HAP-1 (cell line): Measurements from ENCODE around the gene CIB4.

Source experiments
- DNase-seq, 2 experiments: peaks; one replicate each; pipeline ENCODE4 v3.0.0-alpha.2; 2016 to 2020; ENCODE audit warnings: low spot score in 2 of 2
- H3K27me3 ChIP-seq: fragments of 250-450 bp; sonication (Bioruptor Pico); 2 replicates; pipeline ENCODE4 v1.5.1; 2020; ENCODE audit warnings: low read depth, mild to moderate bottlenecking, moderate library complexity
- H3K36me3 ChIP-seq: fragments of 250-450 bp; sonication (Bioruptor Pico); replicated peaks from 2 replicates; pipeline ENCODE4 v1.5.1; 2020; ENCODE audit warnings: mild to moderate bottlenecking
- H3K4me1 ChIP-seq: fragments of 250-450 bp; sonication (Bioruptor Pico); 2 replicates; pipeline ENCODE4 v1.5.1; 2020; ENCODE audit warnings: mild to moderate bottlenecking
- H3K4me3 ChIP-seq: fragments of 250-450 bp; sonication (Bioruptor Pico); 2 replicates; pipeline ENCODE4 v1.5.1; 2020; ENCODE audit warnings: mild to moderate bottlenecking, moderate library complexity
- H3K9me3 ChIP-seq: fragments of 250-450 bp; sonication (Bioruptor Pico); 2 replicates; pipeline ENCODE4 v1.5.1; 2020; ENCODE audit warnings: mild to moderate bottlenecking, moderate library complexity
- in situ Hi-C: fragments of 300-500 bp; cut with MboI; formaldehyde crosslinking; loops from 3 replicates; pipeline ENCODE4 v1.14.3; 2020; ENCODE audit warnings: low sequenced_read_pairs, inconsistent platforms, mixed read lengths

The CIB4 gene

DNA sequence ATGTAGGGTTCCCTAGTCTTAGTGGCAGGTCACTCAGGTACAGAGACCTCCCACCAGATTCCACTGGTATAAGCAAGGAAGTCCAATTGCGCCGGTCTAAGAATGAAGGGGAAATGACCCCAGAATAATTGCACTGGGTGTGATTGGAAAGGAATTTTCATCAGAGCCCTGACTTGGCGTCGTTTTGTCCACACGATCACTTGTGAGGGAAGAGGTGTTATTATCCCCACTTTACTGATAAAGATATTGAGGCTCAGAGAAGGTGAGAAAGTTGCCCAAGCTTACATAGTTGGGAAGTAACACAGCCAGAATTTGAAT, 61.5 kb downstream of the CIB4 start:
- H3K4me3 ChIP-seq = no peak overlapping the region
- H3K27me3 ChIP-seq = peaks cover 56% of the 10 kb centered on the region
- DNase-seq = no peak
- no peaks in the 10 kb centered on the region for H3K9me3 ChIP-seq
- in situ Hi-C loops = no loop called here
- H3K36me3 ChIP-seq = no peaks in the 10 kb centered on the region
- H3K4me1 ChIP-seq = no peaks in the 10 kb centered on the region

- DNase-seq = no peak
- in situ Hi-C loops = no loop called here
- H3K36me3 ChIP-seq = no peaks in the 10 kb centered on the region
- H3K4me3 ChIP-seq = no peak overlapping the region
- H3K27me3 ChIP-seq = peaks cover 55% of the 10 kb centered on the region
- no peaks in the 10 kb centered on the region for H3K4me1 ChIP-seq
- H3K9me3 ChIP-seq = no peaks in the 10 kb centered on the region
Observed at GRCh38 chr2:26579025-26579722, 62.0 kb downstream of the CIB4 start.

- H3K9me3 ChIP-seq = no peaks in the 10 kb centered on the region
- H3K4me3 ChIP-seq = no peak overlapping the region
- DNase-seq = no peak
- in situ Hi-C loops = no loop called here
- peaks cover 50% of the 10 kb centered on the region for H3K27me3 ChIP-seq
- H3K4me1 ChIP-seq = no peaks in the 10 kb centered on the region
- H3K36me3 ChIP-seq = no peaks in the 10 kb centered on the region
Observed at GRCh38 chr2:26578581-26578980, 62.6 kb downstream of the CIB4 start.

GRCh38 chr2:26578113-26578458, 63.1 kb downstream of the CIB4 start:
- no peak overlapping the region for H3K4me3 ChIP-seq
- H3K36me3 ChIP-seq = no peaks in the 10 kb centered on the region
- H3K27me3 ChIP-seq = peaks cover 49% of the 10 kb centered on the region
- in situ Hi-C loops = no loop called here
- no peak for DNase-seq
- no peaks in the 10 kb centered on the region for H3K9me3 ChIP-seq
- H3K4me1 ChIP-seq = no peaks in the 10 kb centered on the region

- DNase-seq = peak; percentile 58 to 81
- Histone ChIP-seq H3K4me3 (no peak overlapping the region), H3K4me1 (no peaks in the 10 kb centered on the region), H3K36me3 (no peaks in the 10 kb centered on the region), H3K27me3 (peaks cover 44% of the 10 kb centered on the region), H3K9me3 (no peaks in the 10 kb centered on the region)
- in situ Hi-C loops = no loop called here
Observed at GRCh38 chr2:26577442-26578112, 63.6 kb downstream of the CIB4 start.

- Histone ChIP-seq H3K27me3 (peaks cover 38% of the 10 kb centered on the region), H3K9me3 (no peaks in the 10 kb centered on the region), H3K36me3 (no peaks in the 10 kb centered on the region), H3K4me3 (no peak overlapping the region), H3K4me1 (no peaks in the 10 kb centered on the region)
- DNase-seq = no peak
- in situ Hi-C loops = no loop called here
Observed at GRCh38 chr2:26576565-26577441, 64.4 kb downstream of the CIB4 start.

DNA sequence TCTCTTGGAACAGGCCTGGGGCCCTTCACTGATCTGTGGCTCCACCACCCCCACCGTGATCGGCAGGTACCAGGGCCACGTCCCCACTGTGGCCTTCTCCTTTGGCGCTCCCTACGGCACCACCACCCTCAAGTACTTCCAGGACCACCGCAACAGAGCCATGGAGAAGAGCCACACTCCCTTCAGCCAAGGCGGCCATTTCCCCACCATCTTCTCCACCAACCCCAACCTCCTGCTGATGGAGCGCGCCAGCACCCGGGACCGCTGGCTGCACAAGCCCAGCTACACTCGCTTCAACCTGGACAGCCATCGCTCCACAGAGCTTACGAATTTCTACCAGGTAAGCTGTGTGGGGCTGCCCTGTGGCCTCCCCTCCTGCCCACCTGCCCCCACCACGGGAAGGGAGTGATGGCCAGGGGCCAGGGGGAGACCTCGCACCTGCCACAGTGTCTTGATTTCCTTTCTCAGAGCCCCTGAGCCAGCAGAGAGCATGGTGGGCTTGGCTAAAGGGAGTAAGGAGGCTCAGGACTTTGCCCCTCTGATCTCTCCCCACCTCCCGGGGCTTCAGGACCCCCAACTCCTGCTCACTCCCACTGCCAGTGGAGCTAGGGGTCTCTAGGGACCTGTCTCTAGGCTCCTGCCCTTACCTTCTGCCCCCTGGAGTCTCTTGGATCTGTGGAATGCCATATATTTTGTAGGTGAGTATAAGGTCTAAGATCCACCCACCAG, 65.2 kb downstream of the CIB4 start:
- Histone ChIP-seq H3K36me3 (no peaks in the 10 kb centered on the region), H3K9me3 (no peaks in the 10 kb centered on the region), H3K4me1 (no peaks in the 10 kb centered on the region), H3K4me3 (no peak overlapping the region), H3K27me3 (peaks cover 36% of the 10 kb centered on the region)
- in situ Hi-C loops = no loop called here
- DNase-seq = no peak

GRCh38 chr2:26574900-26575560, 66.1 kb downstream of the CIB4 start:
- Histone ChIP-seq H3K36me3 (no peaks in the 10 kb centered on the region), H3K4me3 (no peak overlapping the region), H3K27me3 (peaks cover 27% of the 10 kb centered on the region), H3K9me3 (no peaks in the 10 kb centered on the region), H3K4me1 (no peaks in the 10 kb centered on the region)
- in situ Hi-C loops = no loop called here
- no peak for DNase-seq

- DNase-seq = no peak
- Histone ChIP-seq H3K36me3 (no peaks in the 10 kb centered on the region), H3K4me1 (no peaks in the 10 kb centered on the region), H3K27me3 (peaks cover 19% of the 10 kb centered on the region), H3K4me3 (no peak overlapping the region), H3K9me3 (no peaks in the 10 kb centered on the region)
- in situ Hi-C loops = no loop called here
Observed at GRCh38 chr2:26574066-26574899, 66.9 kb downstream of the CIB4 start.

DNA sequence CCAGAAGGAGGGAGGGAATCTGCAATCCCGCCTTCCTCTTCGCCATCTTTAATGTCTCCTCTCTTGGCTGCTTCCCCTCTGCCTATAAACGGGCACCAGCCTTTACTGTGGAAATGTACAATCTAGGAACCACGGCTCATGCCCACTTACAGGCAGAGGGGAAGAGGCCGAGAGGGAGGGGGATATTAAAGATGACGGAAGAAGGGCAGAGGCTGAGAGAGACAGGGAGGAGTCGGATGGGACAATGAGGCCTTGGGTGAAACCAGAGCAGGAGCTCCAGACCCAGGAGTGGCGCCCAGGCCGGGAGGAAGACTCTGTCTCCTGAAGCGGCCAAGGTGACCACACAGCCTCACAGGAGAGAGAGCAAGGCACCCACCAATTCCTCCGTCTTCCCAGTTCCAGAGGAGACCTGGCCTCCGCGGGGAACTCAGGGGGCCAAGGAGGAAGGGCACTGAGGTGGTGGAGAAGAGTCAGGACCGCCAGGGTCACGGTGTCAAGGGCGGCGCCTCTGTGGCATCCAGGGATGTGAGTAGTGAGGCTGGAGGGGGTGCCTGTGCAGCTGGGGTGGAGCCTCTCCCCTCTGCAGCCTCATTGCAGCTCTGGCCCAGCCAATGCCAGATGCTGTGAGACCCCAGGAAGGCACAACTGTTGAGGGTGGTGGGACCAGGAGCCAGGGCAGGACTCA, 67.8 kb downstream of the CIB4 start:
- H3K4me1 ChIP-seq = no peaks in the 10 kb centered on the region
- no peaks in the 10 kb centered on the region for H3K36me3 ChIP-seq
- DNase-seq = no peak
- no peak overlapping the region for H3K4me3 ChIP-seq
- in situ Hi-C loops = no loop called here
- peaks cover 13% of the 10 kb centered on the region for H3K27me3 ChIP-seq
- no peaks in the 10 kb centered on the region for H3K9me3 ChIP-seq

GRCh38 chr2:26572591-26572990, 68.6 kb downstream of the CIB4 start:
- Histone ChIP-seq H3K27me3 (peaks cover 8% of the 10 kb centered on the region), H3K4me3 (no peak overlapping the region), H3K4me1 (no peaks in the 10 kb centered on the region), H3K36me3 (no peaks in the 10 kb centered on the region), H3K9me3 (no peaks in the 10 kb centered on the region)
- DNase-seq = no peak
- in situ Hi-C loops = no loop called here

DNA sequence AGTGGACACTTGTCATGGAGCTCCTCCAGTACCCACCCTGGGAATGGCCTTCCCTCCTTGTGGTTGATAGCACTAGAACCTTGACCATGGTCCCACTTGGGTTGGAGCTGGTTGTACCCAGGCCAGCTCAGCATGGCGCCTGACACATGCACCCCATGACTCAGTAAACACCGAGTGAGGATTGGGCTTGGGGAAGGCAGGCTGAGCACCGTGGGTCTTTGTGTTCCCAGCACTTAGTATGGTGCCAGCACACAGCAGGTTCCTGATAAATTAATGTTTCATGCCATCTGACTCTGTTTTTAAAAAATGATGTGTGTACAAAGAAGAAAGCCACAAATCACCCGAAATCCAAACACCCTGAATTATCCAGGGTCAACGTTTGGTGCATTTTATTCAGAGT, 69.8 kb downstream of the CIB4 start:
- Histone ChIP-seq H3K4me3 (no peak overlapping the region), H3K36me3 (no peaks in the 10 kb centered on the region), H3K4me1 (no peaks in the 10 kb centered on the region), H3K27me3 (peaks cover 11% of the 10 kb centered on the region), H3K9me3 (no peaks in the 10 kb centered on the region)
- DNase-seq = no peak
- in situ Hi-C loops = no loop called here
